Dermis microvascular lymphatic vessel endothelial cell (primary cell): ENCODE measurements around the gene HS3ST2. TPM values are rescaled to one million over a fixed set of nuclear protein-coding genes. Genes with fewer than 3 reads are reported as not detected.
A peak's percentile ranks its signal among the peaks of the same experiment; 100 is the strongest.
"Not testable (repeated sequence)": the region's sequence is repeated elsewhere in the genome, so short reads cannot be mapped to it uniquely, and the experiment has no call there.

Source experiments
- DNase-seq, 2 donors: peaks; one replicate each; pipeline versions ENCODE4 v3.0.0 to v3.0.0-alpha.2; 2010; ENCODE audit warnings: low read depth in 2 of 2
- total RNA-seq: library from RNA; depleted of rRNA; stranded (reverse); fragments of >200 nt; gene quantifications from 2 replicates; pipeline ENCODE4 v1.2.1, GENCODE V29; 2014

Gene HS3ST2
- total RNA-seq, 1 donor from 2014 or later, result 0.13 TPM

- no peak for DNase-seq
Observed at GRCh38 chr16:22878955-22879354, 65.0 kb downstream of the HS3ST2 start.

DNA sequence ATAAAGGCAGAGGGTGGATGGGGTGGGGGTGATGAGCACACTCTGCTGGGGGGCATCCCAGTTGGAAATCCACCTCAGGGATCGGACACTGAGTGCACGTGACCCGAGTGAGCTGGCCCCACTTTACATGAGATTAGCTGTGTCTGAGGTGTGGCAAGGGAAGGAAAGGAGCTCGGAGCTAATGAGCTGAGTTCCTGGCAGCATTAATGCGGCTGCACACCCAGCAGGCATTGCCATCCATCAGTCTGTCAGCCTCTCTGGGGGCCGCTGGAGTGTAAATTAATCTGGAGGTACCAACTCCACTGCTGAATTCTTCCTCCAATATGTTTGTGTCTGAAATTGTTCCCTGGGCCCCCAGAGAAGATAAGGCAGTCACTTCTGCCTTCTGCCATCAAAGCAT, 65.5 kb downstream of the HS3ST2 start:
- no peak for DNase-seq

- no peak for DNase-seq
Observed at GRCh38 chr16:22882981-22883380, 69.0 kb downstream of the HS3ST2 start.

DNA sequence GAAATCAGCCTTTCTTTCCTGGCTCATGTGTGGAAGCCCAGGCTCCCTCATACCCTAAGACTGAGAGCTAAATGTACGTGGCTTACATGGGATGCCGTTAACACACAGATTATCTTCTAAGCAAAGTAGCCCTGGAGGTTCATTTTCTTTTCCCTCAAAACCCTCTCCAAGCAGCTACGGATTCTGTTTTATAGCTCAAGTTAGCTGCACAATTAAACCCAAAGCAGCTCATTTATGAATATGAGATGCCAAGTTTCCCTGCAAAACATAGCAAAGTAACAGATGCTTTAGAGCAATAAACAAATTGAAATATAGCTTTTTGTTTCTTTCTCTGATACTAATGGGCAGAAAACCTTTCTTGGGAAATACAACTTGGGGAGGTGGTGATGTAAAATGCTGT, 72.0 kb downstream of the HS3ST2 start:
- DNase-seq, result no peak

- DNase-seq, result no peak
Observed at GRCh38 chr16:22886927-22887326, 73.0 kb downstream of the HS3ST2 start.

- no peak for DNase-seq
Observed at GRCh38 chr16:22887445-22887844, 73.5 kb downstream of the HS3ST2 start.

- DNase-seq, result no peak
Observed at GRCh38 chr16:22888791-22889190, 74.8 kb downstream of the HS3ST2 start.

- DNase-seq, result no peak
Observed at GRCh38 chr16:22890976-22891375, 77.0 kb downstream of the HS3ST2 start.

DNA sequence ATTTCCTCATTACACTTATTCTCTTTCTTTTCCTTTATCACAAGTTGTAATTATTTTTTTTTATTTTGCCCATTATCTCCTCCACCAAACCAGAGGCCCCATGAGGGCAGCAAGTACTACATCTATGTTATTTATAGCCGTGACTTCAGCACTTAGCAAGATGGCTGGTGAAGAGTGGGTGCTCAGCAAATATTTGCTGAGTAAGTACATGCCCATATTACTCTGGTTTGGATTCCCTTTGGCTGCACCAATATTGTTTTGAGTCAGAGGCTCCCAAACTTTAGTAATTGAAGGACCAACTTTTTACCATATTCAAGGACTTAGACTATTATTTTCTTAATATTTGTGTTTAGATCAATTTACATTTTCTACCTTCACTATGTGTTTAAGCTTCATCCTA, 83.2 kb downstream of the HS3ST2 start:
- DNase-seq, result no peak

DNA sequence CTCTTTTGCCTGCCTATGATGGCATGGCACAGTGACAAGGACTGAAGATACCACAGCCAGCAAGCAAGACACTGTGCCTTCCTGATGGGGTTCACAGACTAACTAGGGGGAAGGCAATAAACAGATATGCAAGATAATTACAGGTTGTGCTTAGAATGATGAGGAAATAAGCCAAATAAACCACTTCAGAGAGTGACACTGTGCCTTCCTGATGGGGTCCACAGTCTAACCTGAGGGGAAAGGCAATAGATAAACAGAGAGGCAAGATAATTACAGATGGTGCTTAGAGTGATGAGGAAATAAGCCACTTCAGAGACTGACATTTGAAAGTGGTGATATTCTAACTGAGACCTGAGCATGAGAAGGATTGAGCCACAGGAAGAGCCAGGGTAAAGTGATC, 84.2 kb downstream of the HS3ST2 start:
- DNase-seq, result no peak

- peak; percentile 73 to 85 for DNase-seq
Observed at GRCh38 chr16:22898874-22899348, 84.9 kb downstream of the HS3ST2 start.

GRCh38 chr16:22899567-22899966, 85.6 kb downstream of the HS3ST2 start:
- not testable (repeated sequence) for DNase-seq

DNA sequence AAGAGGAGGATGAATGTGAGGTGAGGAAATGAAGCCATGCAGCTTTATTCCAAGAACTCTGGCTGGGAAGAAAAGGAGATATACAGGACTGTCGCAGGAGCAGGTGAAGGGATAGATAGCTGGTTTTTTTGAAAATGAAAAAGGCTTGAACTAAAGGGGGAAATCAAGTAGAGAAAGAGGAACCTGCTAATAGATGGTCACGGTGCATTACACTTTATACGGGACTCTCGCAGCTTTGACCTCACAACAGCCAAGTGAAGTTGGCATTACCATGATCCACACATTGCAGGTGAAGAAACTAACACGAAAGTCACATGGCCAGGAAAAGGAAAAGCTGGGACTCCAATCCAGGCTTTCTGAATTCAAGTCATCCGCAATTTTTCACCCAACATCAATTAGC, 86.9 kb downstream of the HS3ST2 start:
- no peak for DNase-seq

- DNase-seq, result no peak
Observed at GRCh38 chr16:22901563-22901962, 87.6 kb downstream of the HS3ST2 start.

GRCh38 chr16:22903716-22904115, 89.8 kb downstream of the HS3ST2 start:
- DNase-seq, result no peak

- no peak for DNase-seq
Observed at GRCh38 chr16:22912654-22913053, 98.7 kb downstream of the HS3ST2 start.

GRCh38 chr16:22915003-22915402, 101.0 kb downstream of the HS3ST2 start:
- DNase-seq, result no peak

GRCh38 chr16:22923491-22923890, 109.5 kb downstream of the HS3ST2 start:
- no peak for DNase-seq

DNA sequence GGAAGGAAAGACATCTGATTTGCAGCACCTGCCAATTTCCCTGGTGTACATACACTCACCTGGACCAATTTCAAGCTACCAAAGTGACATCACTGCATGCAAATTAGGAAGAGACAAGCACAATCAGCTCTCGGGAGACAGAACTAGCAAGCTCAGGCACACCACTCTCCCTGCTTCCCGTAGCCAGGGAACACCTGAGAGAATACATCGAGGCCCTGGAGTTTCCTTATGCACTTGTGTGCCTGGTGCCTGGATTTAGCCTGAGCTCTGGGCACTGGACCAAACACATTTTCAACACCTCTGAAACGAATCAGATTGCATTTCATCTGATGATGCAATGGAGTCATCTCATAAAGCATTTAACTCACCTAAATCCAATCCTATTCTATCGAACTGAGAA, 110.5 kb downstream of the HS3ST2 start:
- DNase-seq, result no peak

GRCh38 chr16:22926105-22926751, 112.3 kb downstream of the HS3ST2 start:
- no peak for DNase-seq

DNA sequence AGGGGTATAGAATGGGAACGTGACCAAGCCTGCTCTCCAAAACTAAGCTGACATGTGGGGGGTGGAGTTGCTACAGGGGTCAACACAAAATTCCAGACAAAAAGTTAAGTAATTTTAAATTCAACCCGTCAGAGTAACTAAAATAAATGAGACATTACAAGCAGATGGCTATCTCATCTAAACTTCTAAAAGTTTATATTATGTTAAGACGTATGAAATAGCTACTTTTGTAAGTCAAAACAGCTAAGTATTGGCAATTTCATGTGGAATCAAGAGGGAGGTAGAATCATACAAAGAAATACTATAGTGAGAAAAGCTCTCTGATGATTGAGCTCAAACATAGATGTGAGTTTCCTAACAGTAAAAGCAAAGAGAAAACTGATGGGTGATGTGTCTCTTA, 113.3 kb downstream of the HS3ST2 start:
- DNase-seq, result no peak

DNA sequence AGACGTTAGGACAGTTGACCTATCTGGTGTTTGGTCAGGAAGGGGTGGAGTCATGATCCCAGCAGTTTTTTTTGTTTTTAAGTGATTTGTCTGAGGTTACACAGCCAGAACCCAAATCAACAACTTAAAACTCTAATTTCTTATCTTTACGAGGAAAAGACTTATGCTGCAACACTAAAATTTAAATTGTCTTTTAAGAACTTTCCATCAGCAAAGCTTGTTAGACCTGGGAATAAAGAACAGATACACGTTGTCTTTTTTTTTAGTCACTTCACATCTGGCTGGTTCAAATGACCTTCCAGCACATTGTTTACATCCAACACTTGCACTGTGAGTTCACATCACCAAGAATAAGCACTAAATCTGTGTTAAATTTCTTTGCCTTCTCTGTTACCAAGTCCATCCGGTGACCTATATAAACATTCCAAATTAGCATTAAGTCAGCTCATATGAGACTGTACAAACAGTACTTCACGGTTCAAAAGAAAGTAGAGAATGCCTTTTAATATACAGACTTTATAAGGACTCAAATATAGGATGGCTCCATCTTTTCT, 115.0 kb downstream of the HS3ST2 start:
- DNase-seq, result no peak

DNA sequence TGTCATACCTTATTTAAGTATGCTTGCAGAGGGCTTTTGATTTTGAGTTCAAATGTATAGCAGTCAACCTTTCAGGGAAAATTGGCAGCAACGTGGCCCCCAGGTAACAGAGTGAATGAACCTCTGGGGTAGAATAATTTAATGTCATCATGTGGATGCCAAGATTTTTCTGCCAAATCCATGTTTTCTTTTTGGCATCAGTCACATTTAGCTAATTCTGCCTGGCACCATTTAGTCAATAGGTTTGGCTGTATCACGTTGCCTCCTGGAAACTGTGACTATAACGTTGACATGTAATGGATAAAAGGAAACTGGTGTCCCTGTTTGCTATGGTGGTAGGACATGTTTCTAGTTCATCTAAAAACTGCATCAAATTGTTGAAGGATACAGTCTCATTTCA, 115.5 kb downstream of the HS3ST2 start:
- no peak for DNase-seq
